ENCODE measurements around the gene TAP1.

- TF ChIP-seq NRF1 (conservative IDR thresholded peaks at IDR 0.05; ENCODE audit: low read depth, low read length) (no peak), SIN3A (IDR thresholded peaks at IDR 0.05; ENCODE audit: low read depth, low read length) (no peak), CTCF (IDR thresholded peaks at IDR 0.05 in 2 of 3, conservative IDR thresholded peaks at IDR 0.05 in 1 of 3; ENCODE audit: control insufficient read depth in 2 of 3, extremely low read depth in 1 of 3, insufficient read depth in 1 of 3, low read depth in 3 of 3, low read length in 3 of 3) (peak; percentile 30 to 55 (median 36); a peak in 4 of 6 replicates), MEF2A (IDR thresholded peaks at IDR 0.05; ENCODE audit: insufficient read depth, low read depth, low read length) (no peak), TCF7 (IDR thresholded peaks at IDR 0.05; ENCODE audit: borderline replicate concordance) (no peak), SP1 (IDR thresholded peaks at IDR 0.05; ENCODE audit: low read depth, low read length) (no peak), NFIC (IDR thresholded peaks at IDR 0.05; ENCODE audit: low read depth, low read length) (no peak), E2F8 (IDR thresholded peaks at IDR 0.05; ENCODE audit: low read depth, partially characterized antibody) (no peak), ZNF274 (IDR thresholded peaks at IDR 0.05; ENCODE audit: insufficient read depth, insufficient read length) (no peak), EZH2 (IDR thresholded peaks at IDR 0.05; ENCODE audit: borderline replicate concordance, control insufficient read depth, low read depth, low read length) (no peak), RUNX3 (IDR thresholded peaks at IDR 0.05; ENCODE audit: low read length) (no peak), EP300 (IDR thresholded peaks at IDR 0.05; ENCODE audit: borderline replicate concordance in 1 of 2, control insufficient read depth in 1 of 2, low read depth in 2 of 2, low read length in 2 of 2) (no peak), POLR2A (IDR thresholded peaks at IDR 0.05; ENCODE audit: low read depth, low read length) (no peak)
These were observed 27.5 kb downstream of the TAP1 start for GRCh38 chr6:32825966-32826365.
